Naive thymus-derived CD4-positive, alpha-beta T cell (primary cell): ENCODE results near the gene ICAM2. TPM values are rescaled to one million over a fixed set of nuclear protein-coding genes. Genes with fewer than 3 reads are reported as not detected.
A peak's percentile ranks its signal among the peaks of the same experiment; 100 is the strongest.

ENCODE experiments used
- ATAC-seq: fragments of 150-1000 bp; cut with Tn5 transposase; 2 replicates; pipeline ENCODE4 v1.10.0; 2021; ENCODE audit warnings: mild to moderate bottlenecking, moderate library complexity
- CTCF ChIA-PET: fragments of 350-600 bp; sonication (Branson Sonifier 250); formaldehyde crosslinking; loops from one replicate; lab custom pipeline; 2021; ENCODE audit warnings: antibody characterized with exemption; lab: Charles Lee
- POLR2A ChIA-PET: fragments of 350-600 bp; sonication (Branson Sonifier 250); formaldehyde crosslinking; loops from one replicate; lab custom pipeline; 2021; ENCODE audit warnings: antibody characterized with exemption, inconsistent platforms; lab: Charles Lee
- DNase-seq, 9 donors: peaks; one replicate each; pipeline versions ENCODE4 v3.0.0 to v3.0.0-alpha.2; 2020 to 2022; ENCODE audit warnings: mixed read lengths in 1 of 9
- H3K27ac ChIP-seq: one replicate; pipeline ENCODE4 v1.7.0; 2013; ENCODE audit warnings: mild to moderate bottlenecking, low read depth, low read length, moderate library complexity
- H3K27me3 ChIP-seq, 2 donors: one replicate each; pipeline ENCODE4 v1.7.0; 2013; ENCODE audit warnings: low read length in 2 of 2, mild to moderate bottlenecking in 2 of 2, moderate library complexity in 2 of 2; ENCODE audit not compliant: control insufficient read depth in 2 of 2, insufficient read depth in 2 of 2
- H3K36me3 ChIP-seq, 3 experiments: 1 replicate in 2 of 3; 2 replicates in 1 of 3; pipeline ENCODE4 v1.7.0; 2013; ENCODE audit warnings: low read length in 3 of 3, mild to moderate bottlenecking in 3 of 3, moderate library complexity in 1 of 3; ENCODE audit not compliant: insufficient read depth in 3 of 3, control insufficient read depth in 2 of 3
- H3K4me1 ChIP-seq, 2 donors: one replicate each; pipeline ENCODE4 v1.7.0; 2013; ENCODE audit warnings: low read length in 2 of 2, mild to moderate bottlenecking in 2 of 2, moderate library complexity in 1 of 2; ENCODE audit not compliant: control insufficient read depth in 2 of 2, insufficient read depth in 2 of 2
- H3K4me3 ChIP-seq: 2 replicates; pipeline ENCODE4 v1.7.0; 2013; ENCODE audit warnings: mild to moderate bottlenecking, low read length
- H3K9me3 ChIP-seq, 3 experiments: 1 replicate in 2 of 3; 2 replicates in 1 of 3; pipeline ENCODE4 v1.7.0; 2013; ENCODE audit warnings: low read length in 3 of 3; ENCODE audit not compliant: control insufficient read depth in 2 of 3
- H3K27ac Mint-ChIP-seq, 9 donors: one replicate each; pipeline ENCODE4 v1.8.0; 2020 to 2022; ENCODE audit warnings: mixed read lengths in 9 of 9, mild to moderate bottlenecking in 8 of 9, moderate library complexity in 5 of 9, inconsistent platforms in 2 of 9
- H3K27me3 Mint-ChIP-seq, 5 donors: one replicate each; pipeline ENCODE4 v1.8.0; 2021 to 2022; ENCODE audit warnings: mixed read lengths in 5 of 5, mild to moderate bottlenecking in 1 of 5
- H3K36me3 Mint-ChIP-seq, 5 donors: one replicate each; pipeline ENCODE4 v1.8.0; 2020 to 2022; ENCODE audit warnings: mixed read lengths in 5 of 5, mild to moderate bottlenecking in 3 of 5, inconsistent platforms in 1 of 5
- H3K4me1 Mint-ChIP-seq, 7 donors: one replicate each; pipeline ENCODE4 v1.8.0; 2020 to 2022; ENCODE audit warnings: mixed read lengths in 7 of 7, mild to moderate bottlenecking in 3 of 7, inconsistent platforms in 1 of 7
- H3K4me3 Mint-ChIP-seq, 10 donors: one replicate each; pipeline ENCODE4 v1.8.0; 2020 to 2022; ENCODE audit warnings: mild to moderate bottlenecking in 10 of 10, mixed read lengths in 10 of 10, moderate library complexity in 6 of 10, inconsistent platforms in 2 of 10
- H3K9me3 Mint-ChIP-seq, 11 donors: one replicate each; pipeline ENCODE4 v1.8.0; 2020 to 2022; ENCODE audit warnings: mixed read lengths in 11 of 11, mild to moderate bottlenecking in 4 of 11, inconsistent platforms in 1 of 11, moderate library complexity in 1 of 11
- intact Hi-C, 2 donors: fragments of 100-400 bp; cut with micrococcal nuclease; formaldehyde crosslinking; loops; one replicate each; pipeline ENCODE4 v1.15.1; 2023
- polyA plus RNA-seq, 2 donors: library from polyadenylated mRNA; unstranded; fragments of 300-500 nt; fragmentation: Illumina TruSeq; gene quantifications; one replicate each; pipeline ENCODE4 v1.2.3, GENCODE V29; 2021
- total RNA-seq, 6 experiments: library from RNA in 5 of 6; stranded (reverse) in 5 of 6; gene quantifications; 1 replicate in 5 of 6; 2 replicates in 1 of 6; pipeline ENCODE4 v1.2.3 and lab custom pipeline; 2021 to 2026

Gene ICAM2
- total and polyA plus RNA-seq, 7 experiments from 2014 or later, result 60.9 to 414 (median 131) TPM

DNA sequence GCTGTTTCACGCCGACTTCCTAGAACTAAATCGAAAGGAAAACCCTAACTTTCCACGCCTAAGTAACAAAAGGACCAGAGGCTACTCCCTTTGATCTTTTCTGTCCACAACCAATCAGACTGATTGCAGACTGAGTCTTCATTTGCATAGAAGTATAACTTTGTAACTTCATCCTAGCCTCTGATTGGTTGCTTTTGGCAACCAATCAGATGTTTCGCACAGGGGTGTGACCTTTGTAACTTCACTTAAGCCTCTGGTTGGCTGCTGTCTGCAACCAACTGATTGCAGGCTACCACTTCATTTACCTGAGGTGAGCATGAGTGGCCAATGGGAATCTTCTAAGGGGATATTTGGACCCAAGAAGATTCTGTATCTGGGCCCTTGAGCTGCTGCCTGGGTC, 17.4 kb upstream of the ICAM2 start:
- no peaks in the 10 kb centered on the region for H3K4me1 ChIP-seq
- DNase-seq (no peak), ATAC-seq (no peak)
- Mint-ChIP-seq H3K27ac (no peak overlapping the region), H3K9me3 (no peaks in the 10 kb centered on the region), H3K36me3 (peaks cover 4 to 37% (median 14%) of the 10 kb centered on the region in 5 donors), H3K4me3 (no peak overlapping the region), H3K27me3 (no peaks in the 10 kb centered on the region), H3K4me1 (peaks cover 0 to 18% (median 5%) of the 10 kb centered on the region in 7 donors)
- no peaks in the 10 kb centered on the region for H3K9me3 ChIP-seq
- H3K27me3 ChIP-seq, result no peaks in the 10 kb centered on the region
- ChIA-PET POLR2A (interaction anchor here (1.3 to 1.7 kb wide), 2 partner anchors 9 to 12 kb away, joined by 4 to 6 read pairs; no protein-coding TSS in a partner anchor), CTCF (interaction anchor here (1.7 kb wide), 1 partner anchor 8 kb away, joined by 7 read pairs; no protein-coding TSS in a partner anchor)
- H3K27ac ChIP-seq, result no peak overlapping the region
- no peak overlapping the region for H3K4me3 ChIP-seq
- peaks cover 0 to 9% (median 0%) of the 10 kb centered on the region in 3 experiments for H3K36me3 ChIP-seq
- intact Hi-C loops, result no loop called here

- no peaks in the 10 kb centered on the region for H3K27me3 Mint-ChIP-seq
- H3K4me3 Mint-ChIP-seq, result no peak overlapping the region
Measured at GRCh38 chr17:64037180-64037579, 16.7 kb upstream of the ICAM2 start.

GRCh38 chr17:64036198-64036922, 15.9 kb upstream of the ICAM2 start:
- Histone ChIP-seq H3K27me3 (no peaks in the 10 kb centered on the region), H3K4me1 (no peaks in the 10 kb centered on the region), H3K9me3 (no peaks in the 10 kb centered on the region), H3K36me3 (peaks cover 0 to 7% (median 0%) of the 10 kb centered on the region in 3 experiments), H3K27ac (no peak overlapping the region), H3K4me3 (no peak overlapping the region)
- peak overlapping the region in 2 of 9 donors; percentile 6 to 42 for H3K27ac Mint-ChIP-seq
- no peaks in the 10 kb centered on the region for H3K9me3 Mint-ChIP-seq
- peaks cover 0 to 14% (median 0%) of the 10 kb centered on the region in 7 donors for H3K4me1 Mint-ChIP-seq
- no peak overlapping the region for H3K4me3 Mint-ChIP-seq
- ATAC-seq (no peak), DNase-seq (no peak)
- H3K27me3 Mint-ChIP-seq, result no peaks in the 10 kb centered on the region
- H3K36me3 Mint-ChIP-seq, result peaks cover 0 to 27% (median 3%) of the 10 kb centered on the region in 5 donors
- intact Hi-C loops, result no loop called here
- ChIA-PET POLR2A (interaction anchor here (0.7 to 1.7 kb wide), 4 partner anchors 8 to 109 kb away, joined by 3 to 6 read pairs (median 4); no protein-coding TSS in a partner anchor), CTCF (no interaction called here)

More at GRCh38 chr17:64037180-64037579, 16.7 kb upstream of the ICAM2 start:
- no peak overlapping the region for H3K4me3 ChIP-seq
- no peak overlapping the region for H3K27ac ChIP-seq
- intact Hi-C loops, result no loop called here
- H3K4me1 ChIP-seq, result no peaks in the 10 kb centered on the region
- no peaks in the 10 kb centered on the region for H3K9me3 Mint-ChIP-seq
- H3K9me3 ChIP-seq, result no peaks in the 10 kb centered on the region
- peak overlapping the region in 3 of 9 donors; percentile 6 to 50 (median 26) for H3K27ac Mint-ChIP-seq
- no peaks in the 10 kb centered on the region for H3K27me3 ChIP-seq
- POLR2A ChIA-PET, result interaction anchor here (0.6 to 1.7 kb wide), 4 partner anchors 8 to 109 kb away, joined by 3 to 6 read pairs (median 4); no protein-coding TSS in a partner anchor
- no peak for DNase-seq
- H3K36me3 Mint-ChIP-seq, result peaks cover 3 to 35% (median 12%) of the 10 kb centered on the region in 5 donors
- CTCF ChIA-PET, result no interaction called here
- no peak for ATAC-seq
- peaks cover 0 to 7% (median 0%) of the 10 kb centered on the region in 3 experiments for H3K36me3 ChIP-seq
- H3K4me1 Mint-ChIP-seq, result peaks cover 0 to 16% (median 3%) of the 10 kb centered on the region in 7 donors

DNA sequence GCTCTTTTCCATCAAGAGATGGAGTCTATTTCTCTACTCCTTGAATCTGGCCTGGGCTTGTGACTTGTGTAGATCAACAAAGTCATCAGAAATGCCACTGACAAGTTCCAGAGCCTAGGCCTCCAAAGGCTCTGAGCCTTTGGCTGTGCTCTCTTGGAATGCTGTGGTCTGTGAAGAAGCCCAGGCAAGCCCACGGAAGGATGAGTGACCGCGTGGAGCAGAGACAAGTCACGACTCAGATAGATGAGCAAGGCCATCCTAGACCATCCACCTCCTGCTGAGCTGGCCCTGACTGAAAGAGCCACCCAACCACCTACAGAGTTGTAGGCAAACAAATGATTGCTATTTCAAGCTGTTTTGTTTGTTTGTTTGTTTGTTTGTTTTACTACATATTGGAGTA, 11.6 kb upstream of the ICAM2 start:
- Mint-ChIP-seq H3K9me3 (no peaks in the 10 kb centered on the region), H3K36me3 (peaks cover 0 to 21% (median 0%) of the 10 kb centered on the region in 5 donors), H3K27ac (no peak overlapping the region), H3K4me3 (no peak overlapping the region), H3K27me3 (no peaks in the 10 kb centered on the region), H3K4me1 (peaks cover 9 to 26% (median 13%) of the 10 kb centered on the region in 7 donors)
- Histone ChIP-seq H3K9me3 (no peaks in the 10 kb centered on the region), H3K36me3 (no peaks in the 10 kb centered on the region), H3K4me3 (no peak overlapping the region), H3K27ac (no peak overlapping the region), H3K4me1 (peaks cover 3 to 8% of the 10 kb centered on the region in 2 donors), H3K27me3 (no peaks in the 10 kb centered on the region)
- no peak for DNase-seq
- ChIA-PET POLR2A (interaction anchor here (0.6 to 2.1 kb wide), 6 partner anchors 10 to 466 kb away, joined by 3 to 5 read pairs (median 4); no protein-coding TSS in a partner anchor), CTCF (interaction anchor here (1.0 to 8.7 kb wide), 4 partner anchors 11 to 100 kb away, joined by 3 to 289 read pairs (median 8); partner anchors contain the start of genes ERN1 and ICAM2)
- no peak for ATAC-seq
- intact Hi-C loops, result no loop called here

GRCh38 chr17:64028874-64029464, 8.5 kb upstream of the ICAM2 start:
- Mint-ChIP-seq H3K36me3 (peaks cover 0 to 19% (median 0%) of the 10 kb centered on the region in 5 donors), H3K27me3 (no peaks in the 10 kb centered on the region), H3K4me1 (peaks cover 20 to 45% (median 39%) of the 10 kb centered on the region in 7 donors), H3K4me3 (no peak overlapping the region), H3K27ac (peak overlapping the region in 1 of 9 donors; percentile 36), H3K9me3 (no peaks in the 10 kb centered on the region)
- ATAC-seq (peak; percentile 45), DNase-seq (peak; percentile 47 to 71 (median 65))
- H3K27me3 ChIP-seq, result no peaks in the 10 kb centered on the region
- H3K27ac ChIP-seq, result no peak overlapping the region
- CTCF ChIA-PET, result interaction anchor here (0.6 to 8.7 kb wide), 42 partner anchors 9 to 1095 kb away, joined by 3 to 289 read pairs (median 5); partner anchors contain the start of genes CSHL1, ERN1, GH1 and ICAM2
- H3K4me1 ChIP-seq, result peaks cover 25 to 27% of the 10 kb centered on the region in 2 donors
- intact Hi-C loops, result loop anchor here (1.0 to 10.0 kb wide), 7 partner anchors 22 to 478 kb away; partner anchors contain the start of genes CCDC47 (in 1 of the 2), CD79B (in 1 of the 2), CEP95 (in 1 of the 2) and DDX42 (in 1 of the 2)
- no peaks in the 10 kb centered on the region for H3K36me3 ChIP-seq
- H3K9me3 ChIP-seq, result no peaks in the 10 kb centered on the region
- H3K4me3 ChIP-seq, result no peak overlapping the region
- POLR2A ChIA-PET, result interaction anchor here (0.6 to 7.3 kb wide), 16 partner anchors 8 to 120 kb away, joined by 3 to 132 read pairs (median 4); partner anchors contain the start of genes ERN1, ICAM2 and PRR29
